HUDEP-2 (cell line): ENCODE results near the gene C11orf21.
"Not testable (repeated sequence)": the region's sequence is repeated elsewhere in the genome, so short reads cannot be mapped to it uniquely, and the experiment has no call there.

ENCODE experiments used
- DNase-seq, 76 experiments: peaks; one replicate each; lab custom pipeline; 2025; ENCODE audit not compliant: unreplicated experiment in 76 of 76; lab: John Stamatoyannopoulos, UW

The C11orf21 gene

DNA sequence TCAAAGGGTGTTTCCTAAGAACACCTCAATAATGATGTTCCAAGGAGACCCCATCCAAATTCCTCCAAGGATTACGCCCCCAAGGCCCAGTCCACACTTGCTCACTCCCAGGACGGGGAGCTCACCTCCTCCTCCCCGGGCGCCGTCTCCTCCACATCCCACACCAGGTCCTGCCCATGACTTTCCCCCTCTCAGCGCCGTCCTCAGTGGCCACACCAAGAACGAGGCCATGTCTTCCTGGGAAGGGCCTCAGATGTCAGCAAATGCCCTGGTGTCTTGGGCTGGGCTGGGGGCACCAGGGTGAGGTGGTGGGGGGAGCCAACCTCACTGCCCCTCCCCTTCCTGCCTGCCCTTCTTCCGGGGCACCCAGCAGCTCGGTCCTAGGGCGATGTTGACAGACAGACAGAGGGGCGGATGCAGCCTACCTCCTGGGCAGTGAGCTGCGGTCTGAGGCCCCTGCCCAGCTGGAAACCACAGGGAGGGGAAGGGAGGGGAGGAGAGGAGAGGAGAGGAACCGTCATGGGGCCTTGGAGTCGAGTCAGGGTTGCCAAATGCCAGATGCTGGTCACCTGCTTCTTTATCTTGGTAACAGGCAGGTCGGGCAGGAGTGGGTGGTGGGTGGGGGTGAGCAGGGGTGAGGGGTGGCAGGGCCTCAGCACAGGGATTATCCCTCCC is at the start of gene C11orf21, which contains the start of gene TSPAN32:
C11orf21 (minus strand) TSS at position 288 of the 675 bp plus-strand sequence; CDS start at position 178, 110 bp downstream.
TSPAN32 (plus strand) TSS at position 383 of the 675 bp plus-strand sequence; CDS start at position 520, 137 bp downstream.
- peak in 73 of 76 experiments; percentile 48 to 96 (median 87) for DNase-seq

- no peak for DNase-seq
These were observed 47.3 kb upstream of the C11orf21 start for GRCh38 chr11:2348986-2349385.

- DNase-seq = no peak
These were observed 45.7 kb upstream of the C11orf21 start for GRCh38 chr11:2347308-2347830.

DNA sequence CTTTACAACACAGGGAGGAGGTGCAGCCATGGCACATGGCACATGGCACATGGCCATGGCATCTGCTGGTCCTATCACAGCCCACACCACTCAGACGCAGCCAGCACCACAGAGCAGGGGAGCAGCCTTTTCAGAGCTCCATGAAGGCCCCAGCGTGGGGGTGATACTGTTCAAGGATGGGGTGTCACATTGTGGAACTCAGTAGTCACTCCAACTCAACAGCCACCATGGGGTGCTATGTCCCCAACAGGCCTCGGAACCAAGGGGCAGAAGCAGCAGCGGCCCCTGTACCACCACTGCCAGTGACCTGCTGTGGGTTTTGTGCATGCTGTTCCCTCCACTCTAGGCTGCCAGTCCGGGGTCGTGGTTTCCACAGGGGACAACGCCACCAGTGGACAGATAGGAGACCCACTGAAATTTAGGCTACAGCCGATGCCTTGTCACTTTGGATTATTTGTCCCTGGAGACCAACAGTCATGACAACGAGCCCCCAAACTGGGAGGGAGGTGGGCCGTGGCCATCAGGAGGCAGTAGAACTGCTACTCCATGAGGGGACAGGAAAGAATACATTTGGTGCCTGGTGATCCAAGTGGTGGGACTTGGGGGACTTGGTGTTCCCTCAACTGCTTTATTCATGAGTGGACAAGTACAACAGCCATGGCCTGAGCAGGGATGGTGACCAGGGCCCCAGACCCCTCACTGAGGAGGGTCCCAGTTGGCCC is 45.0 kb upstream of the C11orf21 start:
- DNase-seq = no peak

GRCh38 chr11:2346014-2346413 is 44.3 kb upstream of the C11orf21 start:
- no peak for DNase-seq

GRCh38 chr11:2345050-2345449 is 43.3 kb upstream of the C11orf21 start:
- no peak for DNase-seq

DNA sequence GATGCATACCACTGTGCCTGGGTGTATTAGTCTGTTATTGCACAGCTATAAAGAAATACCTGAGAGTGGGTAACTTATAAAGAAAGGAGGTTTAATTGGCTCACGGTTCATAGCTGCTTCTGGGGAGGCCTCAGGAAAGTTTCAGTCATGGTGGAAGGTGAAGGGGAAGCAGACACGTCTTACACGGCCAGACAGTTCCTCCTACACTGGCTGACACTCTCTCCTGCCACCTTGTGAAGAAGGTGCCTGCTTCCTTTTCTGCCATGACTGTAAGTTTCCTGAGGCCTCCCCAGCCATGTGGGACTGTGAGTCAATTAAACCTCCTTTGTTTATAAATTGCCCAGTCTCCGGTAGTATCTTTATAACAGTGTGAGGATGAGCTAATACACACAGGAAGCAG is 41.8 kb upstream of the C11orf21 start:
- DNase-seq = no peak

DNA sequence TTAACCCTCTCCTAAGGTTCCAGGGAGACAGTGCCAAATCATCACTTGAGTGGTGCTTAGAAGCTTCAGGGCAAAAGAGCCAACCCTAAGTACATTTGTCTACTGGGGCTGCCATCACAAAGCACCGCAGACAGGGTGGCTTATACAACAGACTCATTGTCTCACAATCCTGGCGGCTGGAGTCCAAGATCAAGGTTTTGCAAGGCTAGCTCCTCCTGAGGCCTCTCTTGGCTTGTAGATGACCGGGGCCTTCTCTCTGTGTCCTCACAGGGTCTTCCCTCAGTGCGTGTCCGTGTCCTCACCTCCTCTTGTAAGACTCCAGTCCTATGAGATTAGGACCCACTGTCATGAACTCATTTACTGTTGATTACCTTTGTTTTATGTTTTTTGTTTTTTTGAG is 41.3 kb upstream of the C11orf21 start:
- DNase-seq = no peak

- no peak for DNase-seq
These were observed 40.8 kb upstream of the C11orf21 start for GRCh38 chr11:2342557-2342956.

- DNase-seq = peak in 8 of 76 experiments; percentile 6 to 35 (median 12)
These were observed 37.0 kb upstream of the C11orf21 start for GRCh38 chr11:2338760-2339159.

DNA sequence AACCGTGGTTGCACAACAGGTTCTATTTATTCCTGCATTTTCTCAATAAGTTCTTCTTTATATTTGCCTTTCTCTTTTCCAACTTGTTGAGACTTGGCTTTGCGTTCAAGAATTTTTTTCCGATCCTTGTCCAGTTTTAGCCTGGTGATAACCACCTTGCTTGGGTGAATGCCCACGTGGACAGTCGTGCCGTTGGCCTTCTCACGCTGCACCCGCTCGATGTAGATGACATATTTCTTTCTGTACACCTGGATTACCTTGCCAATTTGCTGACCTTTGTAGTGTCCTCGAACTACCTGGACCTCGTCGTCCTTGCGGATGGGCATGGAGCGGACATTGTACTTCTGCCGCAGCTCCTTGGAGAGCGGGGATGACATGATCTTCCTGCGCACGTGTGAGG is 33.6 kb upstream of the C11orf21 start:
- DNase-seq = not testable (repeated sequence)

GRCh38 chr11:2333486-2334205 is 31.9 kb upstream of the C11orf21 start:
- not testable (repeated sequence) for DNase-seq

DNA sequence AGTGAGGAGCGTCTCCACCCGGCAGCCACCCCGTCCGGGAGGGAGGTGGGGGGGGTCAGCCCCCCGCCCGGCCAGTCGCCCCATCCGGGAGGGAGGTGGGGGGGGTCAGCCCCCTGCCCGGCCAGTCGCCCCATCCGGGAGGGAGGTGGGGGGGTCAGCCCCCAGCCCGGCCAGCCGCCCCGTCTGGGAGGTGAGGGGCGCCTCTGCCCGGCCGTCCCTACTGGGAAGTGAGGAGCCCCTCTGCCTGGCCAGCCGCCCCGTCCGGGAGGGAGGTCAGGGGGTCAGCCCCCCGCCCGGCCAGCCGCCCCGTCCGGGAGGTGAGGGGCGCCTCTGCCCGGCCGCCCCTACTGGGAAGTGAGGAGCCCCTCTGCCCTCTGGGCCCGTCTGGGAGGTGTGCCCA is 30.9 kb upstream of the C11orf21 start:
- DNase-seq = not testable (repeated sequence)

DNA sequence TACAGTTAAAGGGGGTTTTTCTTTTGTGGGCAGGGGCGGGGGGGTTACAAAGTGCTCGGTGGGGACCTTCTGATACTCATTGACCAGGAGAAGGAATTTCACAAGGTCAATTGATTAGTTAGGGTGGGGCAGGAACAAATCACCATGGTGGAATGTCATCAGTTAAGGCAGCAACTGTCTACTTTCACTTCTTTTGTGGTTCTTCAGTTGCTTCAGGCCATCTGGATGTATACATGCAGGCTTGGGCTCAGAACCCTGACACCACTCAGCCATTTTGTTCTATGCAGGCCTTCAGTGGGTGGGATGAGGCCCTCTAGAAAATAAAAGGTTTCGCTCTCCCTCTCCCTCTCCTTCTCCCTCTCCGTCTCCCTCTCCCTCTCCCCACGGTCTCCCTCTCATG is 29.7 kb upstream of the C11orf21 start:
- no peak for DNase-seq

DNA sequence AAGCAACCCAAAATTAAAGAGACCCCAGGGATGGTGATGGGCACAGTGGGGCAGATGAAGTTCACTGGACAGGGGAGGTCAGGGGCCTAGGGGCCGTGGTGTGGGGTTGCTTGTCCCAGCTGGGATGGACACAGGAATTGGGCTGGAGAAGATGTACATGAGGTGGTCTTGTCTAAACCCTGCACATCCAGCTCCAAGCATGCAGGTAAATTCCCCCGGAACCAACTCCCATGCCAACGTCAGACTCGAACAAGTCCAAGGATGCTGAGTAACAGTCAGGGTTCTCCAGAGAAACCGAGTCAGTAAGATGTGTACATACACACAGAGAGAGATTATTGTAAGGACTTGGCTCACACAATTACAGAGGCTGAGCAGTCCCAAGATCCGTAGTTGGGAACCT is 29.0 kb upstream of the C11orf21 start:
- no peak for DNase-seq

DNA sequence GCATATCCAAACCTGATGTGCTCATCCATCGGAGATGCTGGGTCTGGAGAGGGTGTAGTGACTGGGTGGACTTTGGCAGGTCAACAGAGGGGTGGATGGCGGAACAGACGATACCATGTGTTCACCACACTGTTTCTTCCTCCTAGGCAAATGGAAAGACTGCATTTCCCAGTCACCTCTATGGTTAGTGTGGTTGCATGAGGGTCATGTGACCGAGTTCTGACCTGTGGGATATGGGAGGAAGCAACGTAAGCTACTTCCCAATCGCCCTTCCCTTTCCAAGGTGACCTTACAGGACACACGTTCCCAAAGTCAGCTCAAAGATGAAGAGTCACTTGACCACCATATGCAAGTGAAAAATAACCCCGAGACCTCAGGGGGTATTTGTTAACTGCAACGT is 27.8 kb upstream of the C11orf21 start:
- no peak for DNase-seq

DNA sequence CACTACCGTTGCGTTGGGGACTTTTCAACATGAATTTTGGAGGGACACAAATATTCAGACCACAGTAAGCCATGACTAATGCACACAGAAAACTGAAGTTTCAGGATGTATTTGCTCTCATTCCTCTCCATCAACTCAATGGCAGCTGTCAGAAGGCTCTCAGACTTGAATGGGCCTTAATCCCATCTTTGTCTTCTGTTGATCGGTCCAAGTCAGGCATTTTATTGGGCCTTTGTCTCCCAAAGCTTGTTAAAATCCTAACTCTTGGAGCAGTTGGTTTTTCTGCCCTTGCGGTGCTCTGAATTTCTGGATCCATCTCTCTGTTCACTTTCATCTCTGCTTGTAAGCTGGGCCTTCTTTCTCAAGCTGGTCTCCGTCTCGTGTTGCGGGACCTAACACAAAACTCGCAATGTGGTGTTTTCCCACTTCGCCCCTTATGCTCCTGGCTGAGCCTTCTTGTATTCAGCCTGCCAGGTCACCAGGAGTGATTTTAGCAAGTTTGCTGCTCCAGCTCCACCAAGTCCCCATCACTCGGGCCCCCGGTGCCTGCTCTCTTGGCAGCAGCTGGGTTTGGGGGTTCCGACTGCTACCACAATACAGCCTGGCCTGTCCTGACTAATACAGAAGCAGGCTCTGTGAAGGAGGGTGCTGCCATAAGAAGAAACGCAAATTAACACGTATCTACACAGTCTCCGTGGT is 27.1 kb upstream of the C11orf21 start:
- no peak for DNase-seq

DNA sequence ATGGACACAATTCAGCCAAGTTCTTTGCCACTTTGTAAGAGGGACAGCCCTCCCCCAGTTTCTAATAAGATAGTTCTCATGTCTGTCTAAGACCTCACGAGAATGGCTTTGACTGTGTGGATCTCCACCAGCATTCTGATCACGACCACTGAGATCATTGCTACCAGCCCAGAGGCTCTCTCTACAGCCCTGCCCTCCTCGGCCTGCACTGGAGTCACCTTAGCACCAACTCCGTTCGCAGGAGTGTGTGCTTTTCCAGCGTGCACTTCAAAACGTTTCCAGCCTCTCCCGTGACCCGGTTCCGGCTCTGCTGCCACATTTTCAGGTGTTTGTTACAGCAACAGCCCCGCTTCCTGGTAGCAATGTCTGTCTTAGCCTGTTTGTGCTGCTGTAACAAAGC is 26.3 kb upstream of the C11orf21 start:
- no peak for DNase-seq

DNA sequence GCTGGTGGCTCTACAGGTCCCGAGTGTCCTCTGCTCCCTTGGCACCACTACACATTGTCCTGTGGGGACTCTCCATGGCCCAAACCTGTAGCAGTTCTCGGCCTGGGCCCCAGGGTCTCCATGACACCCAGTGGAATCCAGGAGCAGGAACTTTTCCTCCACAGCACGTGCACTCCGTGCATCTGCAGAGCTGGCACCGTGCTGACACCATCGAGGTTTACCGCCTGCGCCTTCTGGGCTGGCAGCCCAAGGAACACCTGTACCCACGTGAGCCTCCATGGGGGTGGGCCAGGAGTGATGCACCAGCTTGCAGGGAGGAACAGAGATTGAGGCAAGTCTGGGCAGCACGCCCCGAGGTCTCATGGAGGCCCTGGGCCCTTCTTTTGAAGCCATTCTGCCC is 25.3 kb upstream of the C11orf21 start:
- no peak for DNase-seq

DNA sequence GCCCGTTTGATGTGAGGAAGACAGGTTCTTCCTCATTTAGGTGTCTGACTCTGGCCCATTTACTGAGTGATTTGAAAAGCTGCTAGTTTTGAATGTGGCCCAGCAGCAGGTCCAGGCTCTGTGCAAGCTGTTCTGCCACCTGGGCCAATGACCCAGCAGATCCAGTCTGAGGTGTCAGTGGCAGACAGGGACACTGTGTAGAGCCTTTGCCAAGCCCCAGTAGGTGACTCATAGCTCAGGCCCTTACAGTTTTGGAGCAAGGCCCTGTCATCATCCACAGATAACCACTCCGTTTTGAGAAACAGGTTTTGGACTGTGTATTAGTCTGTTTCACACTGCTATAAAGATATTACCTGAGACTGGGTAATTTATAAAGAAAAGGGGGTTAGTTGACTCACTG is 24.0 kb upstream of the C11orf21 start:
- peak in 14 of 76 experiments; percentile 12 to 48 (median 24) for DNase-seq

DNA sequence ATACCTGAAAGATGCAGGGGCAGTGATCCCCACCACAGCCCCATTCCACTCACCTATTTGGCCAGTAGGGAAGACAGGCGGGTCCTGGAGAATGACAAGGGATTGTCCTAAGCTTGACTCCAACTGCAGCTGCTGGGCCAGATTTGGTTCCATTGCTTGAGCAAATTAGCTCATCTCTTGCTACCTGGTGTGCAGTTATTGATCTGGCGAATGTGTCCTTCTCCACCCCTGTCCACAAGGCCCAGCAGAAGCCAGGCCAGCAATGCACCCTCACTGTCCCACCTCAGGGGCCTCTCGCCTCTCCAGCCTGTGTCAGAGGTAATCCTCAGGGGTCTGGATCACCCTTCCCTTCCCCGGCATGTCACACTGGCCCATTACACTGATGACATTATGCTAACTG is 23.4 kb upstream of the C11orf21 start:
- DNase-seq = no peak
